HCT116 (cell line): ENCODE measurements around the gene DNM3.

Experiments used
- EGR1 ChIP-seq: IDR thresholded peaks from 2 replicates; pipeline ENCODE4 v1.6.1; 2012; ENCODE audit warnings: low read depth
- EZH2phosphoT487 ChIP-seq: fragments of 200-600 bp; IDR thresholded peaks from 2 replicates; pipeline ENCODE4 v1.6.1; 2018; ENCODE audit warnings: antibody characterized with exemption, borderline replicate concordance
- JUND ChIP-seq: IDR thresholded peaks from 2 replicates; pipeline ENCODE4 v1.6.1; 2012
- MAX ChIP-seq: IDR thresholded peaks from 2 replicates; pipeline ENCODE4 v1.6.1; 2012
- POLR2A ChIP-seq: IDR thresholded peaks from 2 replicates; pipeline ENCODE4 v1.7.0; 2011; ENCODE audit warnings: borderline replicate concordance; ENCODE audit not compliant: insufficient read depth, insufficient read length; ENCODE audit errors: extremely low read depth
- RAD21 ChIP-seq: IDR thresholded peaks from 2 replicates; pipeline ENCODE4 v1.6.1; 2012; ENCODE audit warnings: low read depth, mild to moderate bottlenecking
- YY1 ChIP-seq: IDR thresholded peaks from 2 replicates; pipeline ENCODE4 v1.6.1; 2011; ENCODE audit warnings: low read length, low read depth, moderate library complexity, mild to moderate bottlenecking; ENCODE audit not compliant: insufficient replicate concordance; ENCODE audit errors: extremely low read depth
- ZFX ChIP-seq: fragments of 450-650 bp; IDR thresholded peaks from 2 replicates; pipeline ENCODE4 v1.6.1; 2017
- ZNF274 ChIP-seq: fragments of 200-500 bp; sonication (Bioruptor generic); IDR thresholded peaks from 2 replicates; pipeline ENCODE4 v1.6.1; 2014; ENCODE audit warnings: mild to moderate bottlenecking, low read depth, low read length, inconsistent platforms
- TF ChIP-seq, protein P1 (sequence below), 3 experiments: fragments of 200-600 bp in 1 of 3; sonication (generic) in 1 of 3; IDR thresholded peaks in 2 of 3; conservative IDR thresholded peaks in 1 of 3; 2 replicates each; pipeline ENCODE4 v1.5.1; 2012 to 2017; ENCODE audit warnings: low read depth in 2 of 3, low read length in 2 of 3, antibody characterized with exemption in 1 of 3, borderline replicate concordance in 1 of 3, control low read depth in 1 of 3, mild to moderate bottlenecking in 1 of 3, mixed read lengths in 1 of 3, mixed run types in 1 of 3, moderate library complexity in 1 of 3; ENCODE audit not compliant: insufficient read depth in 1 of 3
- TF ChIP-seq, protein P2 (sequence below): IDR thresholded peaks from 2 replicates; pipeline ENCODE4 v1.6.1; 2012; ENCODE audit warnings: low read depth

DNA sequence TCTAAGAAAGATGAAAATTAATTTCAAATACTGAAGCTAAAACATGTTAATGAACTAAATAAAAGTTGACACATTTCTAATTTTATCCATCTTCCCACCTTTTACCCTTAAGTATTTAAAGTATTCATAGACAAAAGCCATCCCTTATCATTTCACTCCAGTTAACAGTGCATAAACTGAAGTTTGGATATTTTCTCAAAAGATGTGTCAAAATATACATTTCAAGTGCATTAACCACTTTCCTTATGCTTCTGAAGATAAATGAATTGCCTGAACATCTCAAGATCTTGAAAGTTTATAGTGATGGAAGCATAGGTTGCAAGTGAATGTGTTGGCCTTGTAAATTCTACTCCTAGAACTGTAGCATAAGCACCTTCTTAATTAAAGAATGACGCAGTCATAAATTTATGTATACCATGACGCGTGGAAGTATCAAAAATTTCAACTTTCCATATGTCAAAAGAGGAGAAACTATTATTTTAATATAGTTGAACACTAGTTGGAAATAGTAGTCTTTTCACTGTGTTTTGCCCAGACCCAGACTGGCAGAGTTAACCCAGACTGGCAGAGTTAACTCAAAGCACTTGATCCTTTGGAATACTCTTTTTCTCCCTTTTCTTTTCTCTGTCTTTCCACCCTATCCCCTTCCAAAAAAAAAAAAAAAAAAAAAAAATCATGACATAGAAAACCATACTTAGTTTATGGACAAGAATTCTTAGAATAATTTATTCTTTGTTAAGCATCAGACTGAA lies 296.6 kb downstream of the DNM3 start:
- TF ChIP-seq POLR2A (no peak), RAD21 (no peak), EZH2phosphoT487 (no peak), YY1 (no peak), MAX (no peak), ZFX (no peak), ZNF274 (no peak), JUND (no peak), EGR1 (no peak)
- TF ChIP-seq, protein P1, sequence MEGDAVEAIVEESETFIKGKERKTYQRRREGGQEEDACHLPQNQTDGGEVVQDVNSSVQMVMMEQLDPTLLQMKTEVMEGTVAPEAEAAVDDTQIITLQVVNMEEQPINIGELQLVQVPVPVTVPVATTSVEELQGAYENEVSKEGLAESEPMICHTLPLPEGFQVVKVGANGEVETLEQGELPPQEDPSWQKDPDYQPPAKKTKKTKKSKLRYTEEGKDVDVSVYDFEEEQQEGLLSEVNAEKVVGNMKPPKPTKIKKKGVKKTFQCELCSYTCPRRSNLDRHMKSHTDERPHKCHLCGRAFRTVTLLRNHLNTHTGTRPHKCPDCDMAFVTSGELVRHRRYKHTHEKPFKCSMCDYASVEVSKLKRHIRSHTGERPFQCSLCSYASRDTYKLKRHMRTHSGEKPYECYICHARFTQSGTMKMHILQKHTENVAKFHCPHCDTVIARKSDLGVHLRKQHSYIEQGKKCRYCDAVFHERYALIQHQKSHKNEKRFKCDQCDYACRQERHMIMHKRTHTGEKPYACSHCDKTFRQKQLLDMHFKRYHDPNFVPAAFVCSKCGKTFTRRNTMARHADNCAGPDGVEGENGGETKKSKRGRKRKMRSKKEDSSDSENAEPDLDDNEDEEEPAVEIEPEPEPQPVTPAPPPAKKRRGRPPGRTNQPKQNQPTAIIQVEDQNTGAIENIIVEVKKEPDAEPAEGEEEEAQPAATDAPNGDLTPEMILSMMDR (IDR thresholded peaks at IDR 0.05 in 2 of 3, conservative IDR thresholded peaks at IDR 0.05 in 1 of 3; ENCODE audit: borderline replicate concordance in 1 of 3, insufficient read depth in 1 of 3, low read depth in 2 of 3, low read length in 2 of 3): no peak
- TF ChIP-seq, protein P2, sequence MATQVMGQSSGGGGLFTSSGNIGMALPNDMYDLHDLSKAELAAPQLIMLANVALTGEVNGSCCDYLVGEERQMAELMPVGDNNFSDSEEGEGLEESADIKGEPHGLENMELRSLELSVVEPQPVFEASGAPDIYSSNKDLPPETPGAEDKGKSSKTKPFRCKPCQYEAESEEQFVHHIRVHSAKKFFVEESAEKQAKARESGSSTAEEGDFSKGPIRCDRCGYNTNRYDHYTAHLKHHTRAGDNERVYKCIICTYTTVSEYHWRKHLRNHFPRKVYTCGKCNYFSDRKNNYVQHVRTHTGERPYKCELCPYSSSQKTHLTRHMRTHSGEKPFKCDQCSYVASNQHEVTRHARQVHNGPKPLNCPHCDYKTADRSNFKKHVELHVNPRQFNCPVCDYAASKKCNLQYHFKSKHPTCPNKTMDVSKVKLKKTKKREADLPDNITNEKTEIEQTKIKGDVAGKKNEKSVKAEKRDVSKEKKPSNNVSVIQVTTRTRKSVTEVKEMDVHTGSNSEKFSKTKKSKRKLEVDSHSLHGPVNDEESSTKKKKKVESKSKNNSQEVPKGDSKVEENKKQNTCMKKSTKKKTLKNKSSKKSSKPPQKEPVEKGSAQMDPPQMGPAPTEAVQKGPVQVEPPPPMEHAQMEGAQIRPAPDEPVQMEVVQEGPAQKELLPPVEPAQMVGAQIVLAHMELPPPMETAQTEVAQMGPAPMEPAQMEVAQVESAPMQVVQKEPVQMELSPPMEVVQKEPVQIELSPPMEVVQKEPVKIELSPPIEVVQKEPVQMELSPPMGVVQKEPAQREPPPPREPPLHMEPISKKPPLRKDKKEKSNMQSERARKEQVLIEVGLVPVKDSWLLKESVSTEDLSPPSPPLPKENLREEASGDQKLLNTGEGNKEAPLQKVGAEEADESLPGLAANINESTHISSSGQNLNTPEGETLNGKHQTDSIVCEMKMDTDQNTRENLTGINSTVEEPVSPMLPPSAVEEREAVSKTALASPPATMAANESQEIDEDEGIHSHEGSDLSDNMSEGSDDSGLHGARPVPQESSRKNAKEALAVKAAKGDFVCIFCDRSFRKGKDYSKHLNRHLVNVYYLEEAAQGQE: no peak
